H1 (cell line): ENCODE results near the gene CD38. TPM values are rescaled to one million over a fixed set of nuclear protein-coding genes. Genes with fewer than 3 reads are reported as not detected.

Experiments used
- CTCF ChIA-PET: fragments of 300-600 bp; sonication (Branson Sonifier 250); formaldehyde crosslinking; loops from one replicate; lab custom pipeline; 2021; ENCODE audit not compliant: partially characterized antibody; lab: Charles Lee
- POLR2A ChIA-PET: fragments of 300-600 bp; sonication (Branson Sonifier 250); formaldehyde crosslinking; loops from one replicate; lab custom pipeline; 2021; ENCODE audit warnings: inconsistent platforms; ENCODE audit not compliant: partially characterized antibody; lab: Charles Lee
- DNase-seq, 2 experiments: peaks; one replicate each; pipeline versions ENCODE4 v3.0.0 to v3.0.0-alpha.2; 2010 to 2022; ENCODE audit warnings: low spot score in 2 of 2, low read depth in 1 of 2, mixed read lengths in 1 of 2
- FAIRE-seq: peaks from 2 replicates; lab custom pipeline; 2011; peaks lifted over from hg19 to GRCh38; lab: Jason Lieb, UNC
- H2AFZ ChIP-seq: 2 replicates; pipeline ENCODE4 v1.8.1; 2012; ENCODE audit warnings: low read length, inconsistent platforms
- H2AK5ac ChIP-seq: 2 replicates; pipeline ENCODE4 v1.6.1; 2013; ENCODE audit warnings: low read depth, low read length
- H2BK120ac ChIP-seq: replicated peaks from 2 replicates; pipeline ENCODE3; 2013; ENCODE audit warnings: low read depth, low read length, inconsistent platforms
- H2BK12ac ChIP-seq: 2 replicates; pipeline ENCODE4 v1.6.1; 2013; ENCODE audit warnings: low read depth, low read length
- H2BK15ac ChIP-seq: 2 replicates; pipeline ENCODE4 v1.6.1; 2013; ENCODE audit warnings: low read length
- H2BK20ac ChIP-seq: 2 replicates; pipeline ENCODE4 v1.6.1; 2013; ENCODE audit warnings: low read length
- H2BK5ac ChIP-seq: 2 replicates; pipeline ENCODE4 v1.6.1; 2013; ENCODE audit warnings: low read depth, low read length
- H3K14ac ChIP-seq: 2 replicates; pipeline ENCODE4 v1.6.1; 2013; ENCODE audit warnings: inconsistent platforms; ENCODE audit not compliant: insufficient read length
- H3K18ac ChIP-seq: 2 replicates; pipeline ENCODE4 v1.6.1; 2013; ENCODE audit warnings: low read length; ENCODE audit errors: extremely low read depth
- H3K23ac ChIP-seq: 2 replicates; pipeline ENCODE4 v1.6.1; 2013; ENCODE audit warnings: inconsistent platforms; ENCODE audit not compliant: insufficient read length
- H3K23me2 ChIP-seq: 2 replicates; pipeline ENCODE4 v1.6.1; 2013; ENCODE audit warnings: low read depth, low read length
- H3K27ac ChIP-seq: 2 replicates; pipeline ENCODE4 v1.6.1; 2011; ENCODE audit warnings: low read depth, low read length, inconsistent platforms
- H3K27me3 ChIP-seq, 4 experiments: replicated peaks in 1 of 4; 1 replicate in 1 of 4; 2 replicates in 3 of 4; pipeline versions ENCODE4 v1.6.1 to v1.8.1; 2011 to 2013; ENCODE audit warnings: low read length in 3 of 4, mild to moderate bottlenecking in 3 of 4, inconsistent platforms in 2 of 4, mixed read lengths in 2 of 4, moderate library complexity in 1 of 4; ENCODE audit not compliant: control insufficient read depth in 3 of 4, insufficient read depth in 3 of 4; ENCODE audit errors: extremely low read depth in 1 of 4
- H3K36me3 ChIP-seq, 4 experiments: 2 replicates each; pipeline versions ENCODE4 v1.6.1 to v1.8.1; 2011 to 2013; ENCODE audit warnings: mild to moderate bottlenecking in 4 of 4, low read length in 3 of 4, moderate library complexity in 2 of 4, control low read depth in 1 of 4, inconsistent platforms in 1 of 4; ENCODE audit not compliant: insufficient read depth in 4 of 4, control insufficient read depth in 2 of 4
- H3K4ac ChIP-seq: replicated peaks from 2 replicates; pipeline ENCODE3; 2013; ENCODE audit warnings: low read length, low read depth, mixed read lengths, inconsistent platforms; ENCODE audit not compliant: insufficient read length
- H3K4me1 ChIP-seq, 4 experiments: replicated peaks in 1 of 4; 1 replicate in 1 of 4; 2 replicates in 3 of 4; pipeline versions ENCODE4 v1.6.1 to v1.8.1; 2011 to 2013; ENCODE audit warnings: low read length in 3 of 4, inconsistent platforms in 2 of 4, mixed read lengths in 1 of 4; ENCODE audit not compliant: insufficient read depth in 4 of 4, control insufficient read depth in 3 of 4
- H3K4me2 ChIP-seq, 2 experiments: 2 replicates each; pipeline versions ENCODE4 v1.6.1 to v1.8.1; 2011 to 2013; ENCODE audit warnings: low read depth in 2 of 2, low read length in 2 of 2, control low read depth in 1 of 2, inconsistent platforms in 1 of 2, mild to moderate bottlenecking in 1 of 2; ENCODE audit not compliant: insufficient read depth in 1 of 2
- H3K4me3 ChIP-seq, 4 experiments: fragments of 200-600, 300-600 bp in 1 of 4; sonication (generic), shearing (Covaris generic), sonication (Bioruptor Twin) in 1 of 4; 2 replicates each; pipeline versions ENCODE4 v1.5.1 to v1.8.1; 2011 to 2016; ENCODE audit warnings: low read length in 4 of 4, low read depth in 3 of 4, control low read depth in 2 of 4, inconsistent platforms in 2 of 4, mild to moderate bottlenecking in 2 of 4, mixed read lengths in 1 of 4, moderate library complexity in 1 of 4; ENCODE audit not compliant: insufficient read depth in 2 of 4; ENCODE audit errors: extremely low read depth in 1 of 4
- H3K56ac ChIP-seq: replicated peaks from 2 replicates; pipeline ENCODE3; 2013; ENCODE audit warnings: low read depth, mild to moderate bottlenecking, mixed read lengths, low read length, inconsistent platforms; ENCODE audit not compliant: insufficient read length
- H3K79me1 ChIP-seq: 2 replicates; pipeline ENCODE4 v1.6.1; 2013; ENCODE audit warnings: low read depth, low read length, control low read depth
- H3K79me2 ChIP-seq, 2 experiments: 2 replicates each; pipeline versions ENCODE4 v1.6.1 to v1.8.1; 2012 to 2013; ENCODE audit warnings: low read length in 2 of 2, mild to moderate bottlenecking in 2 of 2, inconsistent platforms in 1 of 2; ENCODE audit not compliant: insufficient read depth in 2 of 2, control insufficient read depth in 1 of 2
- H3K9ac ChIP-seq, 4 experiments: replicated peaks in 1 of 4; 1 replicate in 1 of 4; 2 replicates in 3 of 4; pipeline versions ENCODE4 v1.6.1 to v1.8.1; 2011 to 2013; ENCODE audit warnings: low read depth in 3 of 4, low read length in 3 of 4, control low read depth in 2 of 4, mild to moderate bottlenecking in 2 of 4, moderate library complexity in 2 of 4, inconsistent platforms in 1 of 4; ENCODE audit errors: extremely low read depth in 1 of 4
- H3K9me3 ChIP-seq, 2 experiments: 2 replicates each; pipeline versions ENCODE4 v1.6.1 to v1.8.1; 2012 to 2013; ENCODE audit warnings: mild to moderate bottlenecking in 2 of 2, moderate library complexity in 2 of 2, control low read depth in 1 of 2, inconsistent platforms in 1 of 2, low read depth in 1 of 2, low read length in 1 of 2, mixed read lengths in 1 of 2; ENCODE audit not compliant: insufficient read depth in 2 of 2
- H4K20me1 ChIP-seq, 2 experiments: replicated peaks in 1 of 2; 2 replicates each; pipeline versions ENCODE3 to v1.8.1; 2011 to 2013; ENCODE audit warnings: inconsistent platforms in 2 of 2, low read length in 2 of 2, mild to moderate bottlenecking in 1 of 2; ENCODE audit not compliant: insufficient read depth in 2 of 2, control insufficient read depth in 1 of 2
- H4K5ac ChIP-seq: 2 replicates; pipeline ENCODE4 v1.6.1; 2013; ENCODE audit warnings: low read length, low read depth, mixed read lengths, inconsistent platforms; ENCODE audit not compliant: insufficient read length
- H4K8ac ChIP-seq: 2 replicates; pipeline ENCODE4 v1.8.0; 2013; ENCODE audit warnings: mild to moderate bottlenecking, moderate library complexity, low read length, inconsistent platforms; ENCODE audit not compliant: insufficient read depth; ENCODE audit errors: extremely low read depth
- H4K91ac ChIP-seq: replicated peaks from 2 replicates; pipeline ENCODE3; 2013; ENCODE audit warnings: low read length, mixed read lengths, inconsistent platforms; ENCODE audit not compliant: insufficient read length
- CHD2 ChIP-seq: IDR thresholded peaks from 2 replicates; pipeline ENCODE4 v1.6.1; 2012; ENCODE audit warnings: low read length, improper control_type of control experiment
- EP300 ChIP-seq, 2 experiments: IDR thresholded peaks; 1 replicate in 1 of 2; 2 replicates in 1 of 2; pipeline ENCODE4 v1.6.1; 2011 to 2012; ENCODE audit warnings: low read depth in 2 of 2, low read length in 2 of 2, mild to moderate bottlenecking in 2 of 2, borderline replicate concordance in 1 of 2, inconsistent platforms in 1 of 2, moderate library complexity in 1 of 2
- SIRT6 ChIP-seq: IDR thresholded peaks from one replicate; pipeline ENCODE4 v1.7.1; 2012; ENCODE audit warnings: low read length, inconsistent platforms
- TBP ChIP-seq: IDR thresholded peaks from 2 replicates; pipeline ENCODE4 v1.6.1; 2011; ENCODE audit warnings: low read depth, low read length, improper control_type of control experiment
- WGBS, 2 experiments: shearing (Covaris generic) in 1 of 2; methylation state at CpG; one replicate each; pipeline versions ENCODE4 v1.1.6 to v1.1.7; 2013 to 2015; ENCODE audit warnings: low lambda C conversion rate in 2 of 2, mixed read lengths in 2 of 2, inconsistent platforms in 1 of 2, low coverage in 1 of 2, missing lambda C conversion rate in 1 of 2; ENCODE audit not compliant: insufficient replicate concordance in 2 of 2, insufficient coverage in 1 of 2, insufficient read length in 1 of 2; ENCODE audit errors: extremely low coverage in 1 of 2, missing lambda C conversion rate in 1 of 2; 5-methylcytosine and 5-hydroxymethylcytosine counted together
- polyA plus RNA-seq, 7 experiments: library from polyadenylated mRNA; depleted of rRNA in 3 of 7; stranded (reverse) in 5 of 7; unstranded in 2 of 7; fragments of >200 nt in 5 of 7; fragments of 200-250 nt in 2 of 7; gene quantifications; 1 replicate in 5 of 7; 2 replicates in 1 of 7; 4 replicates in 1 of 7; pipeline versions ENCODE4 v1.2.1 to v1.2.3, GENCODE V29; 2011 to 2013; ENCODE audit warnings: missing spikeins in 2 of 7, mixed read lengths in 2 of 7
- total RNA-seq: library from RNA; stranded (reverse); fragmentation: NEBNext Ultra II Directional; extraction: Animal tissue kit (Norgen Biotek cat#: 25700); gene quantifications from 2 replicates; pipeline ENCODE4 v1.2.1, GENCODE V29; 2021

CD38 gene
- total and polyA plus RNA-seq, 2 of the 8 experiments (the other 6 are each of a cell fraction or from before 2014, with no cell fraction given) = 0.14 to 0.24 TPM

GRCh38 chr4:15781427-15782095 is 3.4 kb downstream of the CD38 start:
- no peaks in the 10 kb centered on the region for H3K79me2 ChIP-seq
- H2AK5ac ChIP-seq = no peak overlapping the region
- H3K23me2 ChIP-seq = peaks cover 11% of the 10 kb centered on the region
- peaks cover 2% of the 10 kb centered on the region in 2 experiments; a peak in 2 of 4 replicates for H3K9me3 ChIP-seq
- DNase-seq = no peak
- FAIRE-seq = no peak
- H3K4me2 ChIP-seq = no peak overlapping the region
- no peak overlapping the region for H3K23ac ChIP-seq
- no peak overlapping the region for H4K91ac ChIP-seq
- no peak overlapping the region for H4K5ac ChIP-seq
- no peak overlapping the region for H4K8ac ChIP-seq
- no peaks in the 10 kb centered on the region for H3K79me1 ChIP-seq
- H3K18ac ChIP-seq = no peak overlapping the region
- no peak overlapping the region for H3K27ac ChIP-seq
- no peak overlapping the region for H2BK12ac ChIP-seq
- TF ChIP-seq CHD2 (no peak), EP300 (IDR thresholded peaks at IDR 0.05; ENCODE audit: borderline replicate concordance in 1 of 2, low read depth in 2 of 2, low read length in 2 of 2) (no peak), TBP (no peak), SIRT6 (no peak)
- no peak overlapping the region for H3K56ac ChIP-seq
- WGBS, 2 experiments = 84% methylated on average over 6 of the region's 6 CpGs; no CpG with 5 or more reads in 1 of the 2 experiments
- no peak overlapping the region for H3K4me3 ChIP-seq
- CTCF ChIA-PET = interaction anchor here (2.3 kb wide), 1 partner anchor 11 kb away, joined by 8 read pairs; no protein-coding TSS in a partner anchor
- peaks cover 0 to 2% of the 10 kb centered on the region in 2 experiments for H4K20me1 ChIP-seq
- no peak overlapping the region for H2BK120ac ChIP-seq
- no peak overlapping the region for H3K4ac ChIP-seq
- H3K27me3 ChIP-seq = peaks cover 13 to 30% (median 25%) of the 10 kb centered on the region in 4 experiments
- H3K14ac ChIP-seq = no peak overlapping the region
- no peak overlapping the region for H3K9ac ChIP-seq
- H2BK20ac ChIP-seq = no peak overlapping the region
- POLR2A ChIA-PET = interaction anchor here (0.6 kb wide), 1 partner anchor 257 kb away, joined by 4 read pairs; no protein-coding TSS in a partner anchor
- no peak overlapping the region for H2BK5ac ChIP-seq
- no peaks in the 10 kb centered on the region; a peak in 1 of 8 replicates for H3K36me3 ChIP-seq
- H2AFZ ChIP-seq = no peak overlapping the region
- peak overlapping the region; percentile 20; the same call in 1 of the 2 replicates for H2BK15ac ChIP-seq
- peaks cover 0 to 4% (median under 1%) of the 10 kb centered on the region in 4 experiments; a peak in 3 of 7 replicates for H3K4me1 ChIP-seq
